HG03354 (cell line): ENCODE results near the gene CCDC167.

Experiments
- ATAC-seq: cut with Tn5 transposase; IDR thresholded peaks from one replicate; pipeline ENCODE4 v1.9.1; 2021; ENCODE audit warnings: mild to moderate bottlenecking; ENCODE audit not compliant: unreplicated experiment, poor library complexity, severe bottlenecking

The CCDC167 gene

GRCh38 chr6:37531437-37532036 is 31.8 kb upstream of the CCDC167 start:
- no peak for ATAC-seq

- ATAC-seq, result no peak
These were observed 31.3 kb upstream of the CCDC167 start for GRCh38 chr6:37531026-37531425.

GRCh38 chr6:37530297-37530696 is 30.6 kb upstream of the CCDC167 start:
- no peak for ATAC-seq

DNA sequence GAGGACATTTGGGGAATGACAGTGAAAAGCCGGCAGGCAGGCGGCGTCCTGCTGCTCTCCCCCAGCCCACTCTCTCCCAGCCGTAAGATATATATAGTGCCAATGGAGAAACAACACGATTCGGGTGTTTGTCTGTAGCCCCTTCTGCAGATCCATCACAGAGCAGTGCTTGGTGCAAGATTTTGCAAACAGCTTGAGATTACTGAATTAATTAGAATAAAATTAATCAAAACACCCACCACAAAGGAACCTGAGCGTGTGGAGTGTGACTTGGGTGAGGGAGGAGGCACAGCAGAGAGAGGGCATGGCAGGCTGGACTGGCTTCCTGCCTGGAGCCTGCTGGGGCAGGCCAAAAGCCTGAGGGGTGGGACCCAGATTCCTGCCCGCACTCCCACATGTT is 28.8 kb upstream of the CCDC167 start:
- ATAC-seq, result no peak

- no peak for ATAC-seq
These were observed 26.0 kb upstream of the CCDC167 start for GRCh38 chr6:37525460-37526357.

DNA sequence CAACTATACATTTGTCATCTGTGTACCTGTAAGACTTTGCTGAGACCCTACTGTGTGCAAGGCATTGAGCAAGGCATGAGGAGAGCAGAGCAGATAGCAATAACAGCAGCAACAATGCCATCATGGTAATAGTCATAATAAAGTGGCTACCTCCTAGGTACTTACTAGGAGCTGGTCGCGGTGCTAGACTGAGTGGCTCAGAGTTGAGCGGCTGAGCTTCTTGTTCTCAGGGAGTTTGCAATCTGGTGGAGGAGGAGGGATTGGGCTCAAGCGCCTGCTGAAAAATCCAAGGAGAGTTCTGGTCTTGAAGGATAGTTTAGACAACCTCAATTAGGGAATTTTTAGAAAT is 25.3 kb upstream of the CCDC167 start:
- ATAC-seq, result no peak

- ATAC-seq, result no peak
These were observed 24.6 kb upstream of the CCDC167 start for GRCh38 chr6:37524025-37524969.

- ATAC-seq, result no peak
These were observed 23.7 kb upstream of the CCDC167 start for GRCh38 chr6:37523412-37523811.

- no peak for ATAC-seq
These were observed 23.1 kb upstream of the CCDC167 start for GRCh38 chr6:37522836-37523235.

GRCh38 chr6:37521674-37522073 is 22.0 kb upstream of the CCDC167 start:
- no peak for ATAC-seq

DNA sequence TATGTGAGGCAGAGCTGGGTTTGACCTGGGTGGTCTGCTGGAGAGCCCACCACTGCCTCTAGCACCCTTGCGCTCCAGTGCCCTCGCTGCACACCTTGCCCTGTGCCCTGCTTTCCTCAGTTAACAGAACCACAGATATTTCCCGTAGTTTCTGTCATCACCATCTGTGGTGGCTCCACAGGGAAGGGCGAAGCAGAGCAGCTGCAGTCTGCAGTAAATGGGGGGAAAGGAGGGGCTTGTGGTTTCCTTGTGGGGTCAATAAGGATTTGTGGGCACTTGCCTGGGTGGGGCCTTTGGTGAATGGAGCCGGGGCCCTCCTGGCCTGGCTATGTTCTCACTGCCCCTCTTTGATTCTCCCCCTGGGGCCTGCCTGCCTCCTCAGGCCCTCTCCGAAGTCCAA is 21.2 kb upstream of the CCDC167 start:
- ATAC-seq, result no peak

GRCh38 chr6:37519461-37519860 is 19.8 kb upstream of the CCDC167 start:
- ATAC-seq, result no peak

DNA sequence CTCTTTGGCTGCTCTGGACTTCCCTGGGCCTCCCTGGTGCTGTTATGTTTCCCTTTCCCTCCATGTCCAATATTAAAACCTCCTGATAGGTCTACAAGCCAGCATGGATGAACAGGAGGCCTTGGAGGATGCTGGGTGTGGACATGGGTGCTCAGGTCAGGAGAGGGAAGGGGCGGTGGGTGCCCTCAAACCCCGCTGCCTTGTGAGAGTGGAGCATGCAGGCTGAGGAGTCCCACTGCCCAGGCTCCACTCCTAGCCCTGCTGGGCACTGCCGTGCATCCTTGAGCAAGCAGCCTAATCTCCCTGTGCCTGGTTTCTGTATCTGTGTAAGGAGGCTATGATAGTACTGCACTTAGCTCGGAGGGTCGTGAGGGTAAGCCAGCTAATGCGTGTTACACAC is 18.4 kb upstream of the CCDC167 start:
- ATAC-seq, result no peak

DNA sequence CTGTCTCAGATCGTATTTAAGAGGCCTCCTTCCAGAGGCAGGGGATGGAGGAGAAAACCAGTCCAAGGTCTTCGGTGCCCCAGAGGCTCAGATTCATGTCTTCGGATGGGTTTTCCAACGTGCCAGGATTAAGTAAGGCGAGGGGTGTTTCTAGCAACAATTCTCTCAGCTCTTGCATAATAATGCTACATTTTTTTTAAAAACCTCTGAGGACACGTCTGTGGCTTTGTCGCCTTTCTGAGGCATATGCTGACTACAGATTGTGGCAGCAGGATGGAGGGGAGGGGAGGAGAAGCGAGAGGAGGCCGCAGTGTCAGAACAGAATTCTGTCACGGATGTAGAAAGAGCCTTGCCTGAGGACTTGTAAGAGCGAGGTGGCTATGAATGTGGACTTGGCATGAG is 17.7 kb upstream of the CCDC167 start:
- ATAC-seq, result no peak

DNA sequence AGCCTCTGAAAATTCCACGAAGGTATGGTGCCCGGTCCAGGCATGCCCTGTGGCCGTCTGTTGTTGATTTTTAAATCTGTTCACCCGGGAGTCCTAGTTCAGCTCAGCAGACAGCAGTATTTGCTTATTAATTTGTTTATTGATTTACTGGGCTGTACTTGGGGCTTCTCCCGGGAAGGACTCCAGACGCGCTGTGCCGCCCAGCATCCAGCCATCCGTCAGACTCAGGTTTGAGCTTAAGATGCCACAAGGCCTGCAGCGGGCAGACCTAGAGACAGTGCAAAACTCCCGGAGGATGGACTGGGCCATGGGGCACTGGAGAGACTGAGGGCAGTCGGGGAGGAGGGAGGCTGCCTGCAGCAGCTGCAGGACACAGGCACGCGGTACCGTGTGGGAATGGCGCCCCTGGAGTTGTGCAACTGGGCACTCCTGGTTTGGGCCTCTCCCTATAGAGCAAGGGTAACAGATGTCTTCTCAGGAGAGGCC is 17.3 kb upstream of the CCDC167 start:
- no peak for ATAC-seq

GRCh38 chr6:37516076-37516919 is 16.6 kb upstream of the CCDC167 start:
- peak; percentile 70 for ATAC-seq

GRCh38 chr6:37515712-37516075 is 16.0 kb upstream of the CCDC167 start:
- no peak for ATAC-seq

GRCh38 chr6:37514837-37515236 is 15.1 kb upstream of the CCDC167 start:
- no peak for ATAC-seq

DNA sequence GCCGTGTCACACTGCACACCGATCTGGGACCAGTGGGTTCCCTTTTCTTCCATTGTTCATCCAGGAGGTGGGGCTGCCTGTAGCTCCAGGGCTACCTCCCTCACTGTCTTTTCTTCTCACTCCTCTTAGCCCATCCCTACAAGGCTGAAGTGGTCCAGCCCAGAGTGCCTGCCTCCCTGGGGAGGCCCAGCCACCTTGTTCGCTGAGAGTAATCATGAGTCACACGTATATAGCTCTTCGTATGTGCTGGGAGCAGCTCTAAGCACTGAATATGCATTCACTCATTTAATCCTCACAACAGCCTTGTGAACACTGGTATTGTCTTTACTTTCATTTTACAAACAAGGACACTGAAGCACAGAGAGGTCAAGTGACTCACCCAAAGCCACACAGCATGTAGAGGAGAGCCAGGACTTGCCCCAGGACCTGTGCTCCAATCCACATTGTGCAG is 14.7 kb upstream of the CCDC167 start:
- ATAC-seq, result no peak
